Chondrocyte (in vitro differentiated cells): ENCODE data around the gene POLD3. TPM values are rescaled to one million over a fixed set of nuclear protein-coding genes. Genes with fewer than 3 reads are reported as not detected.

Source experiments
- DNase-seq: peaks from one replicate; pipeline ENCODE4 v3.0.0; 2021; ENCODE audit warnings: mixed read lengths, low spot score
- H3K27ac Mint-ChIP-seq: one replicate; pipeline ENCODE4 v1.8.0; 2021; ENCODE audit warnings: mild to moderate bottlenecking, moderate library complexity, mixed read lengths; ENCODE audit not compliant: unreplicated experiment
- H3K27me3 Mint-ChIP-seq: 2 replicates; pipeline ENCODE4 v1.8.0; 2021; ENCODE audit warnings: low read depth, mixed read lengths
- H3K36me3 Mint-ChIP-seq: 2 replicates; pipeline ENCODE4 v1.8.0; 2021; ENCODE audit warnings: low read depth, mixed read lengths
- H3K4me1 Mint-ChIP-seq: 2 replicates; pipeline ENCODE4 v1.8.0; 2021; ENCODE audit warnings: low read depth, mild to moderate bottlenecking, mixed read lengths
- H3K4me3 Mint-ChIP-seq: one replicate; pipeline ENCODE4 v1.8.0; 2021; ENCODE audit warnings: mild to moderate bottlenecking, moderate library complexity, mixed read lengths; ENCODE audit not compliant: unreplicated experiment
- H3K9me3 Mint-ChIP-seq: 2 replicates; pipeline ENCODE4 v1.8.0; 2021; ENCODE audit warnings: low read depth, mixed read lengths
- total RNA-seq: library from RNA; stranded (reverse); gene quantifications from 3 replicates; pipeline ENCODE4 v1.2.1, GENCODE V29; 2021
- TF ChIP-seq, protein P1 (sequence below): fragments of 200-600 bp; sonication (generic); IDR thresholded peaks from 2 replicates; pipeline ENCODE4 v1.5.0; 2021; ENCODE audit warnings: antibody characterized with exemption, mild to moderate bottlenecking, moderate library complexity

The POLD3 gene
- total RNA-seq, 1 donor from 2014 or later: 9.4 TPM

DNA sequence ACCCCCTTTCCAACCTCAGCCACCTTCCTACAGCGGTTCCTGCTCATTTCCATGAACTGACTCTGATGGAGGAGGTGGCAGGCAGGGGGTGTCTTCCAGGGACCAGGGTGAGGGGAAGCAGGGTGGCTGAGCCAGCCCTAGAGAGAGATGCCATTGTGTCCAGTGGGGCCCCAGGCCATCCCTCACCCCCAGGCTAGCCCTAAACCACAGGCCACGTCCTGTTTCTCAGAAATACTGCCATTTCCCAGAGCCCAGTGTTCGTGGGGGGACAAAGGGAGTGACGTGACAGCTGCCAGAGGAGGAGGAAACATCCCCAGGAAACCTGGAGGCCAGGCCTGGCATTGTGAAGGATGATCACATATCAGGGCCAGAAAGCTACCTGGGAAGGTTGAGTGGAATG, 99.4 kb downstream of the POLD3 start:
- H3K4me3 Mint-ChIP-seq: no peak overlapping the region
- peaks cover 20% of the 10 kb centered on the region for H3K4me1 Mint-ChIP-seq
- peaks cover 1% of the 10 kb centered on the region for H3K36me3 Mint-ChIP-seq
- no peak overlapping the region for H3K27ac Mint-ChIP-seq
- TF ChIP-seq, protein P1, sequence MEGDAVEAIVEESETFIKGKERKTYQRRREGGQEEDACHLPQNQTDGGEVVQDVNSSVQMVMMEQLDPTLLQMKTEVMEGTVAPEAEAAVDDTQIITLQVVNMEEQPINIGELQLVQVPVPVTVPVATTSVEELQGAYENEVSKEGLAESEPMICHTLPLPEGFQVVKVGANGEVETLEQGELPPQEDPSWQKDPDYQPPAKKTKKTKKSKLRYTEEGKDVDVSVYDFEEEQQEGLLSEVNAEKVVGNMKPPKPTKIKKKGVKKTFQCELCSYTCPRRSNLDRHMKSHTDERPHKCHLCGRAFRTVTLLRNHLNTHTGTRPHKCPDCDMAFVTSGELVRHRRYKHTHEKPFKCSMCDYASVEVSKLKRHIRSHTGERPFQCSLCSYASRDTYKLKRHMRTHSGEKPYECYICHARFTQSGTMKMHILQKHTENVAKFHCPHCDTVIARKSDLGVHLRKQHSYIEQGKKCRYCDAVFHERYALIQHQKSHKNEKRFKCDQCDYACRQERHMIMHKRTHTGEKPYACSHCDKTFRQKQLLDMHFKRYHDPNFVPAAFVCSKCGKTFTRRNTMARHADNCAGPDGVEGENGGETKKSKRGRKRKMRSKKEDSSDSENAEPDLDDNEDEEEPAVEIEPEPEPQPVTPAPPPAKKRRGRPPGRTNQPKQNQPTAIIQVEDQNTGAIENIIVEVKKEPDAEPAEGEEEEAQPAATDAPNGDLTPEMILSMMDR: no peak
- no peak for DNase-seq
- no peaks in the 10 kb centered on the region for H3K9me3 Mint-ChIP-seq
- H3K27me3 Mint-ChIP-seq: peaks cover 15% of the 10 kb centered on the region

Other genes starting within 250 kb of the POLD3 start
- 20.4 to 23.6 TPM (median 22.0 TPM) in 3 replicates for gene PGM2L1, start 194.1 kb upstream of the POLD3 start, total RNA-seq
- gene KCNE3, start 125.0 kb upstream of the POLD3 start, total RNA-seq: 0.46 to 0.72 TPM in 2 of 3 replicates, not detected in the other
- 1.4 to 2.3 TPM (median 1.7 TPM) in 3 replicates for gene LIPT2, start 98.9 kb upstream of the POLD3 start, total RNA-seq
- not detected in 3 replicates for gene CHRDL2, start 138.8 kb downstream of the POLD3 start, total RNA-seq
- gene RNF169, start 156.3 kb downstream of the POLD3 start, total RNA-seq: 11.8 to 13.2 TPM (median 13.1 TPM) in 3 replicates